Neural crest cell (in vitro differentiated cells): ENCODE results near the gene TTC17. TPM values are rescaled to one million over a fixed set of nuclear protein-coding genes. Genes with fewer than 3 reads are reported as not detected.
"Not testable (repeated sequence)": the region's sequence is repeated elsewhere in the genome, so short reads cannot be mapped to it uniquely, and the experiment has no call there.

Experiments used
- DNase-seq: peaks from one replicate; pipeline ENCODE4 v3.0.0; 2021; ENCODE audit warnings: low read depth, mixed read lengths, low spot score
- H3K27ac Mint-ChIP-seq: one replicate; pipeline ENCODE4 v1.8.0; 2021; ENCODE audit warnings: mild to moderate bottlenecking, mixed read lengths; ENCODE audit not compliant: unreplicated experiment
- H3K27me3 Mint-ChIP-seq: 2 replicates; pipeline ENCODE4 v1.8.0; 2021; ENCODE audit warnings: low read depth, mild to moderate bottlenecking, mixed read lengths
- H3K36me3 Mint-ChIP-seq: 2 replicates; pipeline ENCODE4 v1.8.0; 2021; ENCODE audit warnings: low read depth, mild to moderate bottlenecking, mixed read lengths
- H3K4me1 Mint-ChIP-seq: 2 replicates; pipeline ENCODE4 v1.8.0; 2021; ENCODE audit warnings: mixed read lengths
- H3K4me3 Mint-ChIP-seq: one replicate; pipeline ENCODE4 v1.8.0; 2021; ENCODE audit warnings: mild to moderate bottlenecking, mixed read lengths
- H3K9me3 Mint-ChIP-seq: 2 replicates; pipeline ENCODE4 v1.8.0; 2021; ENCODE audit warnings: mixed read lengths
- CTCF ChIP-seq: fragments of 200-600 bp; sonication (generic); conservative IDR thresholded peaks from 2 replicates; pipeline ENCODE4 v1.5.0; 2021; ENCODE audit warnings: antibody characterized with exemption, mild to moderate bottlenecking
- total RNA-seq: library from RNA; stranded (reverse); gene quantifications from 2 replicates; pipeline ENCODE4 v1.2.1, GENCODE V29; 2021

The TTC17 gene
- total RNA-seq, 1 donor from 2014 or later, result 74.3 TPM

DNA sequence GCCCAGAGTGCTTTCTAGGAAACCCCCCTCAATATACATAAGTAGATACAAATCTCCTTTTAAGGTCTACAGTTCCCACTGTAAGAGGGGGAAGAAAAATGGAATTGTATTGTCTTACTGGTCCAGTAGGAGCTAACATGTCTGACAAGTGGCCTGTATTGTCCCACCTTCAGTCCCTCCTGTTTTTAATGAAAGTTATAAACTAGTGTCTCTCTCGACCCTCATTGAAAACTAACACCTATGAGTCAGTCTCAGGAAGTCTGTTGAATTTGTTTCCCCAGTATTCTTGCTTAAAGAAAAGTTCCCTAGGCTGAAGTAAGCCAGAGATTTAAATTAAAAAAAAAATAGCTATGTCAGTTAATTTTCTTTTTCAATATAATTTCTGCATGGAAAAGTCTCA is 69.3 kb downstream of the TTC17 start:
- no peak for DNase-seq
- Mint-ChIP-seq H3K27me3 (no peaks in the 10 kb centered on the region), H3K27ac (no peak overlapping the region), H3K36me3 (peaks cover 7% of the 10 kb centered on the region), H3K9me3 (no peaks in the 10 kb centered on the region), H3K4me1 (no peaks in the 10 kb centered on the region), H3K4me3 (no peak overlapping the region)
- TF ChIP-seq CTCF, result no peak

- H3K36me3 Mint-ChIP-seq, result peaks cover 10% of the 10 kb centered on the region
- H3K4me3 Mint-ChIP-seq, H3K27ac Mint-ChIP-seq, H3K27me3 Mint-ChIP-seq, DNase-seq, H3K9me3 Mint-ChIP-seq, H3K4me1 Mint-ChIP-seq: not testable (repeated sequence)
Measured at GRCh38 chr11:43430916-43431315, 72.2 kb downstream of the TTC17 start.

DNA sequence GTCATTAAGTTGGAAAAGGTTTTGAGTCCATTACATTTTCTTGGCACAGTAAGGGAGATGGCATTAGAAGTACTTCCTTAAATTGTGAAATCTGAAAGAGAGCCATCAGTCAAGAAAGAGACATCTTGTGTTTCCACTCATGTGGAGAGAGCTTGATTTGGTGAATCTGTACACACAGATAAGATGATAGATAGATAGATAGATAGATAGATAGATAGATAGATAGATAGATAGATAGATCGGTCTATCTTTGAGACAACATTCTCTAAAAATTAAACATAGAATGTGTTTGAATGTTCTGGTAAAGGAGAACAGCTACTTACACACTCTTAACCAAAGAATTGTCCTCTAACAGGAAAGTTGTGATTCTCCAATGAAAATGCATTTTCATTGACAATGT is 76.2 kb downstream of the TTC17 start:
- Mint-ChIP-seq H3K9me3 (no peaks in the 10 kb centered on the region), H3K4me3 (no peak overlapping the region), H3K27me3 (no peaks in the 10 kb centered on the region), H3K27ac (no peak overlapping the region), H3K36me3 (peaks cover 19% of the 10 kb centered on the region), H3K4me1 (no peaks in the 10 kb centered on the region)
- no peak for DNase-seq
- TF ChIP-seq CTCF, result no peak

GRCh38 chr11:43440486-43440885 is 81.8 kb downstream of the TTC17 start:
- Mint-ChIP-seq H3K27ac (no peak overlapping the region), H3K36me3 (peaks cover 22% of the 10 kb centered on the region), H3K9me3 (no peaks in the 10 kb centered on the region), H3K4me3 (no peak overlapping the region), H3K27me3 (no peaks in the 10 kb centered on the region), H3K4me1 (no peaks in the 10 kb centered on the region)
- no peak for DNase-seq
- no peak for TF ChIP-seq CTCF

DNA sequence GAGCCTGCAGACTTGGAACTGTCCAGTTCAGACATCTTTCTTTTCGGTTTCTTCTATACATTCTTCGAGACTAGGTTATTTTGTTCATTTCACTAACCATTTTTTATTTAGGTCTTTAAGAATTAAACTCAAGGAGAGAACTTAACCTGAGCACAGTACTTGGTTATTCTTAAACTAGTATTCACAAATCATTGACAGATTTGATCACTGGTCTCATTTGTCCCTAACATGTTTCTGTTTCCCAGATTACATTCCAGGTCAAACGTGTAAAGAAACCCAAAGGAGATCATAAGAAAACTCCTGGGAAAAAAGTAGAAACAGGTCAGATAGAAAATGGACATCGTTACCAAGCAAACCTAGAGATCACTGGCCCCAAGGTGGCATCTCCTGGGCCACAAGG is 85.1 kb downstream of the TTC17 start:
- no peak for DNase-seq
- Mint-ChIP-seq H3K9me3 (no peaks in the 10 kb centered on the region), H3K27ac (no peak overlapping the region), H3K4me3 (no peak overlapping the region), H3K4me1 (peaks cover under 1% of the 10 kb centered on the region), H3K27me3 (no peaks in the 10 kb centered on the region), H3K36me3 (peaks cover 22% of the 10 kb centered on the region)
- no peak for TF ChIP-seq CTCF

DNA sequence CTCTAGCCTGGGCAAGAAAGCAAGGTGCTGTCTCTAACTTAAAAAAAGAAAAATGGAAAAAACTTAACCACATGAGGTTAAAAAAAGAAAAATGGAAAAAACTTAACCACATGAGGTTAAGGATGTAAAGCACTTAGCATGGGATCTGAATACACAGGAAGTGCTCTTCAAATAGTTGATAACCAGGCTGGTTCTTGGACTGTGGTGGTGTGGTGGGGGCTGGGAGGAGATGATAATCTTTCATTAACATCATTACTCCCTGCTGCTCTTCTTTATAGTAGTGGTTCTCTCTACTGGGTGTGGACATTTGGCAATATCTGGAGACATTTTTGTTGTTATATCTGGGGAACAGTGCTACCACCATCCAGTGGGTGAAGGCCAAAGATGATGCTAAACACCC is 88.4 kb downstream of the TTC17 start:
- no peak for DNase-seq
- no peak for TF ChIP-seq CTCF
- H3K4me1 Mint-ChIP-seq, result peaks cover 5% of the 10 kb centered on the region
- no peak overlapping the region for H3K4me3 Mint-ChIP-seq
- no peaks in the 10 kb centered on the region for H3K27me3 Mint-ChIP-seq
- H3K36me3 Mint-ChIP-seq, result peaks cover 24% of the 10 kb centered on the region
- H3K9me3 Mint-ChIP-seq, result no peaks in the 10 kb centered on the region
- no peak overlapping the region for H3K27ac Mint-ChIP-seq
